K562 (cell line): Measurements from ENCODE around the gene NDUFAF2. TPM values are rescaled to one million over a fixed set of nuclear protein-coding genes. Genes with fewer than 3 reads are reported as not detected.

Experiments
- BRF1 ChIP-seq: IDR thresholded peaks from 3 replicates; pipeline ENCODE4 v1.6.1; 2011; ENCODE audit warnings: borderline replicate concordance, mild to moderate bottlenecking; ENCODE audit not compliant: insufficient read length; ENCODE audit errors: extremely low read depth
- CBFB ChIP-seq: sonication (generic); formaldehyde crosslinking; IDR thresholded peaks from 2 replicates; pipeline ENCODE4 v1.4.0; 2020; ENCODE audit warnings: mild to moderate bottlenecking, missing genetic modification reagents
- CHCHD3 ChIP-seq: fragments of 250-450 bp; sonication (Bioruptor Pico); IDR thresholded peaks from 2 replicates; pipeline ENCODE4 v2.1.2; 2022; ENCODE audit warnings: mild to moderate bottlenecking
- DMBX1 ChIP-seq: fragments of 250-450 bp; sonication (Bioruptor Pico); IDR thresholded peaks from 2 replicates; pipeline ENCODE4 v1.8.0; 2022; ENCODE audit warnings: inconsistent platforms, mild to moderate bottlenecking, moderate library complexity, borderline replicate concordance
- FOXA1 ChIP-seq: fragments of 450-650 bp; IDR thresholded peaks from 2 replicates; pipeline ENCODE4 v1.6.1; 2016; ENCODE audit warnings: mild to moderate bottlenecking, borderline replicate concordance
- HDAC2 ChIP-seq: fragments of 450-650 bp; IDR thresholded peaks from 2 replicates; pipeline ENCODE4 v1.6.1; 2016; ENCODE audit warnings: mild to moderate bottlenecking
- HIVEP1 ChIP-seq: fragments of 250-450 bp; sonication (Bioruptor Pico); IDR thresholded peaks from 2 replicates; pipeline ENCODE4 v1.4.0; 2020; ENCODE audit warnings: mild to moderate bottlenecking
- HNRNPH1 ChIP-seq: fragments of 200-400 bp; formaldehyde crosslinking; optimal IDR thresholded peaks from 2 replicates; pipeline ENCODE3; 2017; ENCODE audit warnings: low read depth, mild to moderate bottlenecking, low read length, moderate library complexity
- LARP7 ChIP-seq: fragments of 450-650 bp; IDR thresholded peaks from 2 replicates; pipeline ENCODE4 v1.6.1; 2016
- RCOR1 ChIP-seq, 2 experiments: IDR thresholded peaks; 2 replicates each; pipeline ENCODE4 v1.6.1; 2012; ENCODE audit warnings: low read depth in 2 of 2, low read length in 2 of 2, borderline replicate concordance in 1 of 2, improper control_type of control experiment in 1 of 2
- THRAP3 ChIP-seq: fragments of 450-650 bp; IDR thresholded peaks from 2 replicates; pipeline ENCODE4 v1.6.1; 2016; ENCODE audit warnings: mild to moderate bottlenecking, inconsistent platforms, borderline replicate concordance
- TRIM28 ChIP-seq: fragments of 450-650 bp; IDR thresholded peaks from 2 replicates; pipeline ENCODE4 v1.6.1; 2017
- ZEB2 ChIP-seq: fragments of 450-650 bp; IDR thresholded peaks from 2 replicates; pipeline ENCODE4 v1.6.1; 2016
- ZNF140 ChIP-seq: fragments of 250-450 bp; sonication (Bioruptor Pico); IDR thresholded peaks from 2 replicates; pipeline ENCODE4 v1.8.0; 2021; ENCODE audit warnings: moderate library complexity, mild to moderate bottlenecking, inconsistent platforms
- polyA plus RNA-seq, 8 experiments: library from polyadenylated mRNA; depleted of rRNA in 4 of 8; stranded (reverse) in 5 of 8; unstranded in 3 of 8; fragments of >200 nt; fragmentation: Nextera tagmentation in 2 of 8; fragmentation: Illumina TruSeq in 1 of 8; extraction: Ambion mirVana in 2 of 8; extraction: Trizol in 1 of 8; gene quantifications; 2 replicates each; pipeline versions ENCODE4 v1.2.1 to v1.2.3, GENCODE V29; 2011 to 2014; ENCODE audit warnings: inconsistent platforms in 1 of 8, missing spikeins in 1 of 8
- total RNA-seq, 7 experiments: library from RNA; depleted of rRNA in 6 of 7; stranded (reverse); fragments of >200 nt in 6 of 7; fragmentation: Illumina TruSeq in 2 of 7; extraction: Trizol in 2 of 7; gene quantifications; 2 replicates each; pipeline versions ENCODE4 v1.2.1 to v1.2.3, GENCODE V29; 2011 to 2021; ENCODE audit warnings: low replicate concordance in 1 of 7
- TF ChIP-seq, protein P1 (sequence below): sonication (generic); formaldehyde crosslinking; IDR thresholded peaks from 2 replicates; pipeline ENCODE4 v1.8.1; 2023; ENCODE audit warnings: mild to moderate bottlenecking, missing genetic modification reagents, moderate library complexity
- TF ChIP-seq, protein P2 (sequence below): fragments of 250-450 bp; sonication (Bioruptor Pico); IDR thresholded peaks from 2 replicates; pipeline ENCODE4 v1.8.0; 2022; ENCODE audit warnings: inconsistent platforms
- TF ChIP-seq, protein P3 (sequence below), 2 experiments: fragments of 200-800 bp in 1 of 2; sonication (Bioruptor generic) in 1 of 2; sonication (generic) in 1 of 2; formaldehyde crosslinking in 1 of 2; IDR thresholded peaks in 1 of 2; conservative IDR thresholded peaks in 1 of 2; 2 replicates each; pipeline versions ENCODE4 v1.5.0 to v1.6.1; 2016 to 2020; ENCODE audit warnings: missing compliant biosample characterization in 1 of 2, missing genetic modification characterization in 1 of 2, missing genetic modification reagents in 1 of 2
- TF ChIP-seq, protein P4 (sequence below): fragments of 450-650 bp; IDR thresholded peaks from 2 replicates; pipeline ENCODE4 v1.6.1; 2017; ENCODE audit warnings: antibody characterized with exemption
- TF ChIP-seq, protein P5 (sequence below): fragments of 250-450 bp; sonication (Bioruptor Pico); IDR thresholded peaks from 2 replicates; pipeline ENCODE4 v1.9.0; 2021; ENCODE audit warnings: mild to moderate bottlenecking

The NDUFAF2 gene
- total and polyA plus RNA-seq, 9 of the 15 experiments (the other 6 are each of a cell fraction or from before 2014, with no cell fraction given): 56.0 to 155 (median 95.9) TPM

DNA sequence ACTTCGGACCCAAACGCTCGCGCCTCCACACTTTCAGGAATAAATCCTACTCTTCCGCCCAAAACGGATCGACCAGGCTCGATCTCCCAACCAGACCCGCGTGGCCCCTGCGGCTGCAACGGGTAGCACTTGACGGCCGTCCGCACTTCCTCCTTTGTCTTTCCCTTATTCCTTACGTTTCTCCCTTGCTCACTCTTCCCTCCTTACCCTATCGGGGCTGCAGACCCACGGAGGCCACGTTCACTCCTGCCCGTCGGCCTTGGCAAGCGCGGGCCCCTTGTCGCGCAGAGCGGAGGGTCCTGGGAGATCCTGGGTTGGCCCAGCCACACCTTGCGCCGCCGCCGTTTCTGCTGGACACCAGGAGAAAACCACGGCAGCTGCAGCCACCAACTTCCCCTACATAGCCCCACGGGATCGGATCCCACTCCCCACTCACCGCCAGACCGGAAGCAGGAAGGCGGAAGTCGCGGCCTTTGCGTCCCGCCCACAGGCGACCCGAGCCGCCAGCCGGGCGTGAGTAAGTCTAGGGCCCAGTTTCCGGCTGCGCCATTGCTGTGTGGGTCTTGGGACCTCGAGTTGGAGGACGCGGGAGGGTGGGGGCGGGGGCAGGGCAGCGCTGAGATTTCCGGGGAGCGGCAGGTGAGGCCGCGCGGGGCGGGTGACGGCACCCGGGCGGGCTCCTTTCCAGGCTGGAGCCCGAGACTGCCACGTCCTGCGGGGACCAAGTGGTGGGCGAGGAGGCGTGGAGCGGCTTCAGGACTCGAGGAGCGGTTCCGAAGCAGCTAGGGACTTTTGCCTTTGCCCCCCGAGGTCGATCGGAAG is 217.2 kb downstream of the NDUFAF2 start, which contains the start of gene SMIM15 (continued):
- TF ChIP-seq CBFB (0 out of 2 replicates have a peak, but pooled peaks have one; percentile 67), HIVEP1 (CRISPR knock-in tag) (no peak), LARP7 (0 out of 2 replicates have a peak, but pooled peaks have one; percentile 62), ZNF140 (CRISPR knock-in tag) (no peak), THRAP3 (no peak), CHCHD3 (CRISPR knock-in tag) (no peak), HNRNPH1 (no peak), FOXA1 (no peak), BRF1 (no peak), HDAC2 (no peak; the same call in 1 of the 2 replicates), ZEB2 (no peak; the same call in 1 of the 2 replicates), RCOR1 (IDR thresholded peaks at IDR 0.05; ENCODE audit: borderline replicate concordance in 1 of 2, low read depth in 2 of 2, low read length in 2 of 2) (peak in 1 of 2 experiments; percentile 52; a peak in 1 of 4 replicates), DMBX1 (CRISPR knock-in tag) (no peak), TRIM28 (no peak)
- TF ChIP-seq, protein P1, sequence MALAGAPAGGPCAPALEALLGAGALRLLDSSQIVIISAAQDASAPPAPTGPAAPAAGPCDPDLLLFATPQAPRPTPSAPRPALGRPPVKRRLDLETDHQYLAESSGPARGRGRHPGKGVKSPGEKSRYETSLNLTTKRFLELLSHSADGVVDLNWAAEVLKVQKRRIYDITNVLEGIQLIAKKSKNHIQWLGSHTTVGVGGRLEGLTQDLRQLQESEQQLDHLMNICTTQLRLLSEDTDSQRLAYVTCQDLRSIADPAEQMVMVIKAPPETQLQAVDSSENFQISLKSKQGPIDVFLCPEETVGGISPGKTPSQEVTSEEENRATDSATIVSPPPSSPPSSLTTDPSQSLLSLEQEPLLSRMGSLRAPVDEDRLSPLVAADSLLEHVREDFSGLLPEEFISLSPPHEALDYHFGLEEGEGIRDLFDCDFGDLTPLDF: 0 out of 2 replicates have a peak, but pooled peaks have one; percentile 58
- TF ChIP-seq, protein P2, sequence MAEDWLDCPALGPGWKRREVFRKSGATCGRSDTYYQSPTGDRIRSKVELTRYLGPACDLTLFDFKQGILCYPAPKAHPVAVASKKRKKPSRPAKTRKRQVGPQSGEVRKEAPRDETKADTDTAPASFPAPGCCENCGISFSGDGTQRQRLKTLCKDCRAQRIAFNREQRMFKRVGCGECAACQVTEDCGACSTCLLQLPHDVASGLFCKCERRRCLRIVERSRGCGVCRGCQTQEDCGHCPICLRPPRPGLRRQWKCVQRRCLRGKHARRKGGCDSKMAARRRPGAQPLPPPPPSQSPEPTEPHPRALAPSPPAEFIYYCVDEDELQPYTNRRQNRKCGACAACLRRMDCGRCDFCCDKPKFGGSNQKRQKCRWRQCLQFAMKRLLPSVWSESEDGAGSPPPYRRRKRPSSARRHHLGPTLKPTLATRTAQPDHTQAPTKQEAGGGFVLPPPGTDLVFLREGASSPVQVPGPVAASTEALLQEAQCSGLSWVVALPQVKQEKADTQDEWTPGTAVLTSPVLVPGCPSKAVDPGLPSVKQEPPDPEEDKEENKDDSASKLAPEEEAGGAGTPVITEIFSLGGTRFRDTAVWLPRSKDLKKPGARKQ (CRISPR knock-in tag): no peak
- TF ChIP-seq, protein P3, sequence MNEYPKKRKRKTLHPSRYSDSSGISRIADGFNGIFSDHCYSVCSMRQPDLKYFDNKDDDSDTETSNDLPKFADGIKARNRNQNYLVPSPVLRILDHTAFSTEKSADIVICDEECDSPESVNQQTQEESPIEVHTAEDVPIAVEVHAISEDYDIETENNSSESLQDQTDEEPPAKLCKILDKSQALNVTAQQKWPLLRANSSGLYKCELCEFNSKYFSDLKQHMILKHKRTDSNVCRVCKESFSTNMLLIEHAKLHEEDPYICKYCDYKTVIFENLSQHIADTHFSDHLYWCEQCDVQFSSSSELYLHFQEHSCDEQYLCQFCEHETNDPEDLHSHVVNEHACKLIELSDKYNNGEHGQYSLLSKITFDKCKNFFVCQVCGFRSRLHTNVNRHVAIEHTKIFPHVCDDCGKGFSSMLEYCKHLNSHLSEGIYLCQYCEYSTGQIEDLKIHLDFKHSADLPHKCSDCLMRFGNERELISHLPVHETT (CRISPR knock-in tag; conservative IDR thresholded peaks at IDR 0.05 in 1 of 2, IDR thresholded peaks at IDR 0.05 in 1 of 2): peak in 1 of 2 experiments; percentile 53; a peak in 1 of 4 replicates
- TF ChIP-seq, protein P4, sequence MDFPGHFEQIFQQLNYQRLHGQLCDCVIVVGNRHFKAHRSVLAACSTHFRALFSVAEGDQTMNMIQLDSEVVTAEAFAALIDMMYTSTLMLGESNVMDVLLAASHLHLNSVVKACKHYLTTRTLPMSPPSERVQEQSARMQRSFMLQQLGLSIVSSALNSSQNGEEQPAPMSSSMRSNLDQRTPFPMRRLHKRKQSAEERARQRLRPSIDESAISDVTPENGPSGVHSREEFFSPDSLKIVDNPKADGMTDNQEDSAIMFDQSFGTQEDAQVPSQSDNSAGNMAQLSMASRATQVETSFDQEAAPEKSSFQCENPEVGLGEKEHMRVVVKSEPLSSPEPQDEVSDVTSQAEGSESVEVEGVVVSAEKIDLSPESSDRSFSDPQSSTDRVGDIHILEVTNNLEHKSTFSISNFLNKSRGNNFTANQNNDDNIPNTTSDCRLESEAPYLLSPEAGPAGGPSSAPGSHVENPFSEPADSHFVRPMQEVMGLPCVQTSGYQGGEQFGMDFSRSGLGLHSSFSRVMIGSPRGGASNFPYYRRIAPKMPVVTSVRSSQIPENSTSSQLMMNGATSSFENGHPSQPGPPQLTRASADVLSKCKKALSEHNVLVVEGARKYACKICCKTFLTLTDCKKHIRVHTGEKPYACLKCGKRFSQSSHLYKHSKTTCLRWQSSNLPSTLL: 0 out of 2 replicates have a peak, but pooled peaks have one; percentile 39
- TF ChIP-seq, protein P5, sequence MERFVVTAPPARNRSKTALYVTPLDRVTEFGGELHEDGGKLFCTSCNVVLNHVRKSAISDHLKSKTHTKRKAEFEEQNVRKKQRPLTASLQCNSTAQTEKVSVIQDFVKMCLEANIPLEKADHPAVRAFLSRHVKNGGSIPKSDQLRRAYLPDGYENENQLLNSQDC: no peak
